GM12874 (cell line): Measurements from ENCODE around the gene ECHS1.

Experiments
- TF ChIP-seq, protein P1 (sequence below): IDR thresholded peaks from 2 replicates; pipeline ENCODE4 v1.5.1; 2011; ENCODE audit warnings: low read depth, mild to moderate bottlenecking, control low read depth, low read length, moderate library complexity; ENCODE audit not compliant: insufficient read depth

The ECHS1 gene

DNA sequence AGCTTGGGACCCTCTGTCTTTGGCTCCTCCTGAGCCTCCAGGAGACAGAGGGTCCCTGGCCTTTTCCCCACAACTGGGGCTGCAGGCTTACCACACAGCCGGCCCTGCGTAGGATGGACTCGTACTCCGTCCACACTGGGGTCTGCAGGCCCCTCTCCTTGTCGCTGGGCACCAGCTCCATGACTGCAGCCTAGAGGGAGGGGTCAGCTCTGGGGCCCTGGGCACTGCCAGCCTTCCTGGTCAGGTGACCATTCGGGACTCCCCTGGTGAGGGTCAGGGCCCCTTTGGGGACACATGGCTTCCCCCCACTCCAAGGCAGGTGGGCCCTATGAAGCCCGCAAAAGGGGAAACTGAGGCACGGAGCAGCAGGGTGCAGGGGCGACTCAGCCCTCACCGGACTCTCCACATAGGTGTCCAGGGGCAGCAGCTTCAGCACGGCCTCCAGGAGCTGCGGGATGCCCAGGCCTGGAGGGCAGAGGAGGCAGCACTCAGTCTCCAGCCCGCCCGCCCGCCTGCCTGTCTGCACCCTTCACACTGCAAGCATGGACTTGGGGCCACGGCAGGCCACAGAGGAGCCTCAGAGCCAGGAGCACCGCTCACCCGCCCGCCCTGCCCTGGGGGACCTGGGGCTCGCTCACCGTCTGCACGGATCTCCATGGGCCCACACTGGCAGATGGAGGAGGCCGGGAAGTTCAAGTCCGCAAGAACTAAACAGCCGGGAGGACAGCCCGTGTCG is 16.4 kb downstream of the ECHS1 start:
- TF ChIP-seq, protein P1, sequence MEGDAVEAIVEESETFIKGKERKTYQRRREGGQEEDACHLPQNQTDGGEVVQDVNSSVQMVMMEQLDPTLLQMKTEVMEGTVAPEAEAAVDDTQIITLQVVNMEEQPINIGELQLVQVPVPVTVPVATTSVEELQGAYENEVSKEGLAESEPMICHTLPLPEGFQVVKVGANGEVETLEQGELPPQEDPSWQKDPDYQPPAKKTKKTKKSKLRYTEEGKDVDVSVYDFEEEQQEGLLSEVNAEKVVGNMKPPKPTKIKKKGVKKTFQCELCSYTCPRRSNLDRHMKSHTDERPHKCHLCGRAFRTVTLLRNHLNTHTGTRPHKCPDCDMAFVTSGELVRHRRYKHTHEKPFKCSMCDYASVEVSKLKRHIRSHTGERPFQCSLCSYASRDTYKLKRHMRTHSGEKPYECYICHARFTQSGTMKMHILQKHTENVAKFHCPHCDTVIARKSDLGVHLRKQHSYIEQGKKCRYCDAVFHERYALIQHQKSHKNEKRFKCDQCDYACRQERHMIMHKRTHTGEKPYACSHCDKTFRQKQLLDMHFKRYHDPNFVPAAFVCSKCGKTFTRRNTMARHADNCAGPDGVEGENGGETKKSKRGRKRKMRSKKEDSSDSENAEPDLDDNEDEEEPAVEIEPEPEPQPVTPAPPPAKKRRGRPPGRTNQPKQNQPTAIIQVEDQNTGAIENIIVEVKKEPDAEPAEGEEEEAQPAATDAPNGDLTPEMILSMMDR, result no peak

DNA sequence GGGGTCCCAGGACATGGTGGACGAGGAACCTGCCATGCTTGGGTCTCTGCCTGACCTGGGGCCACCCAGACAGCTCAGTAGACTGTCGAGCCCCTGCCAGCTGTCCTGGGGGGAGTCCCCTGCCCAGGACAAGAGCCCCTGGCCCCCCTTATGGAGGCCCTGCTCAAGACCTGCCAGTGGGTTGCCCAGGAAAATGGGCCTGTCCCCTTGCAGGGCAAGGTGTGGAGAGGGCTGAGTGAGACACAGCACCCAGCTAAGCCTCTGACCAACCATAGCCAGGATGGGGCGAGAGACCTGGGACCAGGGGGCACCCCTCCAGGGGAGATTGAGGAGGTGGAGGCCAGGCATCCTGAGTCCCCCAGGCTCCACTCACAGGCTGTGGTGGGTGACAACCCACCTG is 17.2 kb downstream of the ECHS1 start:
- TF ChIP-seq, protein P1, result no peak

DNA sequence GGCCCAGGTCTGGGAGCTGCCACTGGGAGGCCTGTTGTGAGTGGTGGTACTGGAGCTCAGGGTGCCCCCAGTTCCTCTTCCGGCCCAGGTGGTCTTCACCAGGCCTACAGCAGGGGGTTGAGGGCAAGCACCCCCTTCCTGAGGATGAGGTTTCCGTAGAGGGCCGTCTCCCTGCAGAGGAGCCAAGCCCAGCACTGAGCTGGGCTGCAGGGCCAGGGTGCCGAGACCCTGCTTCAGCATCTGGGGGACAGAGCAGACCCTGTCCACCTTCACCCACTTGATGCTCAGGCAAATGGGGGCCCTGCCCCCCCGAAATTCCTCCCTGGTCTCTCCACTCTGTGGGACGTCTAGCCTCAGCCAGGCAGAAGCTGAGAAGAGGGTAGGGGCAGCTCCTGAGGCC is 17.9 kb downstream of the ECHS1 start:
- TF ChIP-seq, protein P1, result no peak

DNA sequence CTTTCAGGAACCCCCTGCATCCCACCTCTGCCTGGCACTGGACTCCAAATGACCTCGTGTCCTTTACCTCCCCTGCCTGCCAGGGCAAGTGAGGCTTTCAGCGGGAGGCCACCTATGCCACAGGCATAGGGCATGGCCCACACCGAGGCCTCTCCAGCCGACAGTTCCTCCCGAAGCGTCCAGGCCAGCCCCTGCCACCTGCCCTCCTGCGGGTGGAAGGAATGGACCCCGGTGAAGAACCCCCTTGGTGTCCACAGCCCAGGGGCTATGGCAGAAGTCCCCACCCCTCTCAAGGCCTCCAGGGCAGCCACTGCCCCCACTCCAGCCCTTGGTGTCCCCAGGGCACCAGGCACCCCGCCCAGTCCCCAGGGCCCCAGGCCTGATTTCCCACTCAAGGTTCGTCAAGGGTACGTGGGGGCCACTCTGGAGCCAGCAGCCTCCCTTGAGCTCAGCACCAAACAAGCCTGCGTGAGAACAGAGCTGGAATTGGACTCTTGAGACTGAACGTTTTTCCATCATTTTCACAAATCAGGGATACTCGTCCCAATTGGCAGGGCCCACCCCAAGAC is 18.4 kb downstream of the ECHS1 start:
- TF ChIP-seq, protein P1, result no peak

DNA sequence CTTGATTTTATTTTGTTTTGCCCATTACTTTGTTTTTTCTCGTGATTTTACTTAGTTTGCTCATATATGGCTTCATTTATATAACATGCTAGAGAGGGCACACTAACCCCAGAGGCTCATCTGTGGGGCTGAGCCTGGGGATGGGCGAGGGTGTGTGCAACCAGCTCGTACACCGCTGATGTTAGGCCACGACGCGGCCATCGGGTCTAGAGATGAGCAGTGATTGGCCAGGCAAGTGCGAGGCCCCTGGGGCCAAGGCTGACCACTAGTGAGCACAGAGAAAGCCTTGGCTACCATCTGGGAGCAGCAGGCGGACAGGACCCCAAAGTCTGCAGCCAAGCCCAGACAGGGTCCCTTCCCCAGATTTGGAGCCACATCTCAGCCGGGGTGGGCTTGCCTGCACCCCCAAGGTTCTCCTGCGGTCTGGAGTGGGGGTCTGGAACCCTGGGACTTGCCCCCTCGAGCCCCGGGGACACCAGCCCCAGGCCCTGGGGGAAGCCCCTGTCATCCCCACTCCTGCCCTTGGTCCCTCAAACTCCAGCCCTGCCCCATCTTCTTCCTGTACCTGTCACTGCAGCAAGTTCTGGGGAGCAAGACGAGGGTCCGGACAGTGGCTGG is 19.1 kb downstream of the ECHS1 start:
- TF ChIP-seq, protein P1, result no peak

DNA sequence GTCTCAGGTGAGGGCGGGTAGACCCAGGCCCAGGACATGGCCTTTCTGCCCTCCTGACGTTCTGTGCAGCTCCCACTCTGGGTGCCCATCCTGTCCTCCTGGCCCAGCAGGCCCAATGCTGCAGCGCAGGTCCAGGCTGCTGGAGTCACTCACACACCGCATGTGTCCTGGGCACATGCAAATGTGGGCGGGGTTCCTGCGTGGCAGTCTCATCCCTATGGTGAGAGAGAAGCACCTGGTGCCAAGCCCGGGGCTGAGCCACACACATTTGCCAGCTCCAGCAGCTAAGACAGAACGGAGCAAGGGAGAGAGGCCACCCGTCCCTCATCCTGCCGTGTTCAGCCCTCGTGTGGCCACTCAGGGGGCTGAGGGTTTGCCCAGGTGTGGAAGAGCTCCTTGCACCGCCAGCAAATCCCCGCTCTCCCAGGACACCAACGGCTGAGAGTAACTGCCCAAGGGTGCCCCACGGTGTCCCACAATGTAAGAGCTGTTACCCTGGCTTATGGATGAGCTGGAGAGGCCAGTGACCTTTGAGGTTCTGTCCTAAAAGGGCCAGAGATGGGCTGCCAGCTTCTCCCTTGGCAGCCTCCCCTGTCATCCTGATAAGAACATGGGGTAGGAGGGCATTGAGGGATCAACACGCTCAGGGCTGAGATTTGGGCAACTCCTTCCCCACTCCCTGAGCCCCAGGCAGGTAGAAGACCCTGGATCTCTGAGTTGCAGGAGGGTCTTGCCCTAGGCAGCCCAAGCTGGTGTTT is 19.8 kb downstream of the ECHS1 start:
- TF ChIP-seq, protein P1, result no peak
